Measurements from ENCODE around the gene PDE4B.

PDE4B gene

GRCh38 chr1:66336641-66336990, 543.9 kb downstream of the PDE4B start:
- no peak for DNase-seq (ENCODE audit: low read depth)
- TF ChIP-seq, protein P1, sequence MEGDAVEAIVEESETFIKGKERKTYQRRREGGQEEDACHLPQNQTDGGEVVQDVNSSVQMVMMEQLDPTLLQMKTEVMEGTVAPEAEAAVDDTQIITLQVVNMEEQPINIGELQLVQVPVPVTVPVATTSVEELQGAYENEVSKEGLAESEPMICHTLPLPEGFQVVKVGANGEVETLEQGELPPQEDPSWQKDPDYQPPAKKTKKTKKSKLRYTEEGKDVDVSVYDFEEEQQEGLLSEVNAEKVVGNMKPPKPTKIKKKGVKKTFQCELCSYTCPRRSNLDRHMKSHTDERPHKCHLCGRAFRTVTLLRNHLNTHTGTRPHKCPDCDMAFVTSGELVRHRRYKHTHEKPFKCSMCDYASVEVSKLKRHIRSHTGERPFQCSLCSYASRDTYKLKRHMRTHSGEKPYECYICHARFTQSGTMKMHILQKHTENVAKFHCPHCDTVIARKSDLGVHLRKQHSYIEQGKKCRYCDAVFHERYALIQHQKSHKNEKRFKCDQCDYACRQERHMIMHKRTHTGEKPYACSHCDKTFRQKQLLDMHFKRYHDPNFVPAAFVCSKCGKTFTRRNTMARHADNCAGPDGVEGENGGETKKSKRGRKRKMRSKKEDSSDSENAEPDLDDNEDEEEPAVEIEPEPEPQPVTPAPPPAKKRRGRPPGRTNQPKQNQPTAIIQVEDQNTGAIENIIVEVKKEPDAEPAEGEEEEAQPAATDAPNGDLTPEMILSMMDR (IDR thresholded peaks at IDR 0.05; ENCODE audit: control insufficient read depth, extremely low read depth, insufficient read depth), result no peak

DNA sequence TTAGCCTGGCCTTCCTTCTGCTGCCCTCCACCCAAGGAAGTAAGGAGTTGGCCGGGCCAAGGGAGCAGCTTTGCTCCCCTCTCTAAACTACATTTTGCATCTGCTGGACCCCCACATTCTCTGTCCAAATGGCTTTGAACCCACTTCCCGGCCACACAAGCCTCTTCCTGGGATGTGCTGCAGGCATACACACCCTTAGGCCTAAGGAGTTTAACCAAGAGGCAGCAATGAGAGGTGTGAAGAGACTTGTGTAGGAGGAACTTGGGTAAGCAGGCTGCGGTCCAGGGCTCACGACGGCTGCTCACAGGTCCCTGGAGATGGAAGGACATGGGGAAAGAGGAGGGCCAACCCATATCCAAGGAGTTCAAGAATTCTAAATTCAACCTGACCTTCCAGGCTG, 544.6 kb downstream of the PDE4B start:
- TF ChIP-seq, protein P1 (IDR thresholded peaks at IDR 0.05; ENCODE audit: control insufficient read depth, extremely low read depth, insufficient read depth), result no peak

More at GRCh38 chr1:66336641-66336990, 543.9 kb downstream of the PDE4B start:
- H3K4me3 ChIP-seq (ENCODE audit: low read depth, low read length), result no peak overlapping the region

DNA sequence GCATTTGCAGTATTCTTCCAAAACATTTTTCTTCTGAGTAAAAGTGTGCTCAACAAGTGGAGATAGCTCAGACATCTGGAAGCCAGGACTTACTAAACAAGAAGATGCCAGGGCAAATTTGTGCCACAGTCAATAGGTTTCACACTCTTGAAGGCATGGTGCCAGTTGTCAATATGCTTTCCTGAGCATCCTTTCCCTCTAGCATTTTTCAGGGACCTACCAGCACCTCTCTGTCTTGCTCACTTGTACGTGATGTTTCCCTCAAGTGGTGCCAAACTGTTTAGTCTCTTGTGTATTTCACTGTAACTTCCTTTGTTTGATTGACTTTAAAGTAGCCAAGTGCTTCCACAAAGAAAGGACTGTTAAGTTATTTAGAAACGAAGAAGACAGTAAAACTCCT, 547.2 kb downstream of the PDE4B start:
- TF ChIP-seq, protein P1 (IDR thresholded peaks at IDR 0.05; ENCODE audit: control insufficient read depth, extremely low read depth, insufficient read depth), result no peak
- DNase-seq (ENCODE audit: low read depth), result no peak
- H3K4me3 ChIP-seq (ENCODE audit: low read depth, low read length), result no peak overlapping the region

More for the DNA sequence above, 544.6 kb downstream of the PDE4B start:
- H3K4me3 ChIP-seq (ENCODE audit: low read depth, low read length), result no peak overlapping the region
- no peak for DNase-seq (ENCODE audit: low read depth)

GRCh38 chr1:66341446-66342089, 548.9 kb downstream of the PDE4B start:
- DNase-seq (ENCODE audit: low read depth), result no peak
- no peak overlapping the region for H3K4me3 ChIP-seq (ENCODE audit: low read depth, low read length)
- TF ChIP-seq, protein P1 (IDR thresholded peaks at IDR 0.05; ENCODE audit: control insufficient read depth, extremely low read depth, insufficient read depth), result no peak

DNA sequence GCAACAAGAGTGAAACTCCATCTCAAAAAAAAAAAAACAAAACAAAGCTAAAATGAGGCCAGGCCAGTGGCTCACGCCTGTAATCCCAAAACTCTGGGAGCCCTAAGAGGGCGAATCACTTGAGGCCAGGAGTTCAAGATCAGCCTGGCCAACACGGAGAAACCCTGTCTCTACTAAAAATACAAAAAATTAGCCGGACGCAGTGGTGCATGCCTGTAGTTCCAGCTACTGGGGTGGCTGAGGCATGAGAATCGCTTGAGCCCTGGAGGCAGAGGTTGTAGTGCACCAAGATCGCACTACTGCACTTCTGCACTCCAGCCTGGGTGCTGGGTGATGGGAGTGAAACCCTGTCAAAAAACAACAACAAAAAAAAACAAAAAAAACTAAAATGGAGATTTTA, 550.0 kb downstream of the PDE4B start:
- DNase-seq (ENCODE audit: low read depth), result no peak
- no peak overlapping the region for H3K4me3 ChIP-seq (ENCODE audit: low read depth, low read length)
- TF ChIP-seq, protein P1 (IDR thresholded peaks at IDR 0.05; ENCODE audit: control insufficient read depth, extremely low read depth, insufficient read depth), result no peak

DNA sequence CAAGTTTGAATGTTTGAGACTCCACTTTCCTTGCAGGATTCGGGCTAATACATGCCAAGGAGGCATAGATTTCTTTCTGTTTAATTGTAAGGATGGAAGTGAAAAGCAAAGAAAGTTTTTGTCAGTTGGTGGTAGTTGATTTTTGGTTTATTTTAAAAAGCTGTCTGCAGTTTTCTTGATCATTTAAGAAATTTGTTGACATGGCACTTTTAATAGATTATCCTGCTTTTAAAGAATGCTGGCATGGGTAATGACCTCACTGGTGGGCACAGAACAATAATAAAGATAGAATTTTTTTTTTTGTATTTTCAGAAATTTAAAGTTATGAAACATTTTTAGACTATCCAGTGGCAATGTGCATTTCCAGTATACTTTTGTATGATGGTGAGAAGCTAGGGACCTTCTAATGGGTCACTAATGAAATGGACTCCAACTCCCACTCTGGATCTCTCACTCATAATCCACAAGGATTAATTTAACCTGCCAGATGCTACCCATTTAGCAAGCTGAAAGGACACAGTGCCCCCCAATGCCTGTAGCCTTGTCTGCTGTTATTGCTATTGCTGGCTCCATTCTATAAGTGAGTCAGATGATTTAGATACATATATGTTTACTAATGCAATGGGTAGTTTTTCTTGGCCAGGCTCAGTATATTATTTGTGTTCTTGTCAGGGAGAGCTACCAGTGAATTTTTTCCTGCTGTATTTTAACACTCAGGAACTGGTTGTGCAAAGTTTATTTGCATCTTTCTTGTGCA, 551.1 kb downstream of the PDE4B start:
- DNase-seq (ENCODE audit: low read depth), result no peak
- H3K4me3 ChIP-seq (ENCODE audit: low read depth, low read length), result no peak overlapping the region

More for the DNA sequence above, 551.1 kb downstream of the PDE4B start:
- TF ChIP-seq, protein P1 (IDR thresholded peaks at IDR 0.05; ENCODE audit: control insufficient read depth, extremely low read depth, insufficient read depth), result no peak

Data from LNCaP clone FGC (cell line).